GM19238 (cell line): ENCODE measurements around the gene COL28A1.
A peak's percentile ranks its signal among the peaks of the same experiment; 100 is the strongest.

Source experiments
- DNase-seq: peaks from one replicate; pipeline ENCODE4 v3.0.0; 2011; ENCODE audit warnings: low spot score; ENCODE audit not compliant: insufficient read length

Gene COL28A1

GRCh38 chr7:7535691-7536090 is at the start of gene COL28A1:
TSS of gene COL28A1 (minus strand) at chr7:7535873. CDS start at chr7:7532875, 2,998 bp downstream.
- DNase-seq, result no peak

GRCh38 chr7:7584653-7585052 is 49.0 kb upstream of the COL28A1 start:
- DNase-seq, result no peak

GRCh38 chr7:7583731-7584130 is 48.1 kb upstream of the COL28A1 start:
- no peak for DNase-seq

GRCh38 chr7:7582596-7582995 is 46.9 kb upstream of the COL28A1 start:
- DNase-seq, result no peak

GRCh38 chr7:7581531-7582179 is 46.0 kb upstream of the COL28A1 start:
- no peak for DNase-seq

GRCh38 chr7:7579638-7580037 is 44.0 kb upstream of the COL28A1 start:
- DNase-seq, result no peak

- no peak for DNase-seq
Observed at GRCh38 chr7:7577888-7578287, 42.2 kb upstream of the COL28A1 start.

- no peak for DNase-seq
Observed at GRCh38 chr7:7576344-7576743, 40.7 kb upstream of the COL28A1 start.

GRCh38 chr7:7573701-7574100 is 38.0 kb upstream of the COL28A1 start:
- DNase-seq, result no peak

GRCh38 chr7:7570584-7570983 is 34.9 kb upstream of the COL28A1 start:
- no peak for DNase-seq

GRCh38 chr7:7569615-7570014 is 33.9 kb upstream of the COL28A1 start:
- DNase-seq, result no peak

GRCh38 chr7:7569081-7569527 is 33.4 kb upstream of the COL28A1 start:
- peak; percentile 30 for DNase-seq

GRCh38 chr7:7568553-7568952 is 32.9 kb upstream of the COL28A1 start:
- no peak for DNase-seq

- DNase-seq, result no peak
Observed at GRCh38 chr7:7567898-7568531, 32.3 kb upstream of the COL28A1 start.

GRCh38 chr7:7566651-7567611 is 31.3 kb upstream of the COL28A1 start, which contains the start of gene MIOS:
TSS of gene MIOS (plus strand) at chr7:7566884. CDS start at chr7:7572476, 5,592 bp downstream.
- DNase-seq, result peak; percentile 80

GRCh38 chr7:7565746-7566650 is 30.3 kb upstream of the COL28A1 start:
- no peak for DNase-seq

GRCh38 chr7:7565018-7565680 is 29.5 kb upstream of the COL28A1 start:
- no peak for DNase-seq

GRCh38 chr7:7564323-7564780 is 28.7 kb upstream of the COL28A1 start:
- DNase-seq, result no peak

GRCh38 chr7:7563813-7564212 is 28.1 kb upstream of the COL28A1 start:
- no peak for DNase-seq

- DNase-seq, result no peak
Observed at GRCh38 chr7:7563269-7563668, 27.6 kb upstream of the COL28A1 start.
